Uterus (tissue), 2 donors: ENCODE results near the gene CDK3.

Source experiments
- CTCF ChIP-seq, 4 experiments: fragments of 200-600 bp in 2 of 4; fragments of 450-650 bp in 2 of 4; sonication (generic) in 2 of 4; IDR thresholded peaks; one replicate each; pipeline ENCODE4 v1.5.1; 2016 to 2019; ENCODE audit warnings: antibody characterized with exemption in 4 of 4, mild to moderate bottlenecking in 2 of 4, moderate library complexity in 1 of 4
- POLR2A ChIP-seq, 2 donors: fragments of 450-650 bp; IDR thresholded peaks; one replicate each; pipeline ENCODE4 v1.6.1; 2016; ENCODE audit warnings: antibody characterized with exemption in 2 of 2, mild to moderate bottlenecking in 1 of 2, moderate library complexity in 1 of 2

DNA sequence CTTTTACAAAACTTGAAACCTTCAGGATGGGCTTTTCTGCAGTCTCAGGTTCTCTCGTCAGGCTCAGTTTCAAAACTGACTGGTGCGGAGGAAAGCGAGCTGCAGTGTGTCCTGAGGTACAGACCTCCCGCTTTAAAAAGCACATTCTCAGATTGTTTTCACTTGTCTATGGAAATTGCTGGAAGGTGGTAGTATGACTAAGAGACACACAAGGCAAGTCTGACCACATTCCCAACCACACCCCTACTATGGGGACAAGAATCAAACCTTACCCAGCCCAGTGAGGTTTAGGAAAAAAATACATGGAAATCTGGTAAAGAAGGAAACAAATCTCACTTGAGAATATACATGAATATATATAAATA, 53.4 kb downstream of the CDK3 start:
- TF ChIP-seq CTCF (IDR thresholded peaks at IDR 0.05) (no peak), POLR2A (IDR thresholded peaks at IDR 0.05) (no peak)
